NK-92 treated with Interleukin-12 subunit alpha and Interleukin-12 subunit beta, amount 100 ng/mL, for 24 hours (cell line): ENCODE results near the gene MCRIP2.
"Not testable (repeated sequence)": the region's sequence is repeated elsewhere in the genome, so short reads cannot be mapped to it uniquely, and the experiment has no call there.

ENCODE experiments used
- DNase-seq: peaks from one replicate; lab custom pipeline; 2025; lab: John Stamatoyannopoulos, UW

The MCRIP2 gene

DNA sequence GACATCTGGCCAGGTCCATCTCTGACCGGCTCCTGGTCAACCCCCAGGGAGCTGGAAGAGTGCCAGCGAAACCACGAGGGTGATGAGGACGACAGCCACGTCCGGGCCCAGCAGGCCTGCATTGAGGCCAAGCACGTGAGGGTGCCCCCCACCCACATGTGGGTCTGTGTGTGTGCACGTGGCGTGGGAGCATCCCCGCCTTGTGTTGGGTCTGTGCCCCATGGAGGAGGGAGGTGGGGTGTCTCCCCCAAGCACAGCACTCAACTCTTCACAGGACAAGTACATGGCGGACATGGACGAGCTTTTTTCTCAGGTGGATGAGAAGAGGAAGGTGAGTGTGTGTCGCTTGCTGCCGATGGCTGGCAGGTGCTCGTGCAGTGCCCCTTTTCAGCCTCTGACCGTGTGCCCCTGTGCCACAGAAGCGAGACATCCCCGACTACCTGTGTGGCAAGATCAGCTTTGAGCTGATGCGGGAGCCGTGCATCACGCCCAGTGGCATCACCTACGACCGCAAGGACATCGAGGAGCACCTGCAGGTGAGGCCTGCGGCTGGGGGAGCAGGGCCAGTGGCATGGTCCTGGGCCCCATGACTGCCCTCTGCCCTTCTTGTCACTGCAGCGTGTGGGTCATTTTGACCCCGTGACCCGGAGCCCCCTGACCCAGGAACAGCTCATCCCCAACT lies 40.3 kb downstream of the MCRIP2 start:
- DNase-seq = no peak

DNA sequence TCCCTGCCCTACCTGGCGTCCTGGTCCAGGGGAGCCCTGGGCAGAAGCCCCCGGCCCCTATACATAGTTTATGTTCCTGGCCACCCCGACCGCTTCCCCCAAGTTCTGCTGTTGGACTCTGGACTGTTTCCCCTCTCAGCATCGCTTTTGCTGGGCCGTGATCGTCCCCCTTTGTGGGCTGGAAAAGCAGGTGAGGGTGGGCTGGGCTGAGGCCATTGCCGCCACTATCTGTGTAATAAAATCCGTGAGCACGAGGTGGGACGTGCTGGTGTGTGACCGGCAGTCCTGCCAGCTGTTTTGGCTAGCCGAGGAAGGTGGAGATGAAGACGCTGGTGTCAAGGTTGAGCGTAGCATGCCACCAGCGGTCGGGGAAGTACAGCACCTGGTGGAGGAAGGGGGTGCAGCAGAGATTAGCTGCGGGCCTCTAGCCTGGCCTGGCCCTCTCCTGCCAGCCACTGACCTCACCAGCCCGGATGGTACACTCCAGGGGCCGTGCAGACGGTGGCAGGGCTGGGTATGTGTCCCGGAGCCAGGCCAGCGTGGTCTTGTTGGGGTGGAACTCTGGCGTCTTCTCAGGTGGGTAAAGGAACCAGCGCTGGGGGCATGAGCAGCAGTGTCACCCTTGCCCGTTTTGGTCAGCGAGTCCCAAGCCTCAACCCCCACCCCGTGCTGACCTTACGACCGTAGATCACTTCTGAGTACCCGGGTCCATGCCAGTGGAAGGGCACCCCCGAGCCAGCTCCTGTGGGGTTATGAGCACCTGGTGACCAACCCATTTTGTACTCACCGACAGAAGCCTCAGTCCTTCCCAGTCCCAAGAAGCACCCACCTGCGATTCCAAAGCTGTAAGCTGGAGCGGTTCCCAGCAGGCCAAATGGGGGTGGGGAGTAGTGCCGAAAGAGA lies 41.1 kb downstream of the MCRIP2 start:
- no peak for DNase-seq

DNA sequence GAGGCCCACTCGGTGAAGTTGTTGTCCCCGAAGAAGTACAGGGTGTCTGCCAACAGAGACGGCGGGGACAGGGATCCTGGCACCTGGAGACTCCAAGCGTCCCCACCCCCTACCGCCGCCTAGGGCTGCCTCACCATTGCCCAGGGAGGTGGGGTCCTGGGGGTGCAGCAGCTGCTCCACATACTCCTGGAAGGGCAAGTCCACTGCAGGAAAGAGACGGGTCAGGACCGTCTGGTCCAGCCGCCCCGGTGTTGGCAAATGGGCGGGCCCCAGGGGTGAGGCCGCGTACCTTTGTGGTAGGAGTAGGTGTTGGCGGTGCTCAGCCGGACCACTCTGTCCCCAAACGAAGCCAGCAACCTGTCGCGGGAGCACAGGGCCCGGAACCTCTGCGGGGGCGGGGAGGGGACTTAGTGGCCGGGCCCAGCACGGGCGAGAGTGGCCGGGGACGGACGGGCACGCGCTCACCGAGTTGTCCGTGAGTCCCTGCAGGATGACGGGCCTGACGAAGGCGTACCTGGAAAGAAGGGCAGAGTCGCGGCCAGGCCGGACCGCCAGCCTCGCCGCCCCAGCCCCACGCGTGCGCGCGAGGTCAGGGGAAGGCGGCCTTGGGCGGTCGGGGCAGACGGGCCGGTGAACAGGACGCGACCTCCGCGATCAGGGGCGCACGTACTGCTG lies 41.9 kb downstream of the MCRIP2 start:
- no peak for DNase-seq

DNA sequence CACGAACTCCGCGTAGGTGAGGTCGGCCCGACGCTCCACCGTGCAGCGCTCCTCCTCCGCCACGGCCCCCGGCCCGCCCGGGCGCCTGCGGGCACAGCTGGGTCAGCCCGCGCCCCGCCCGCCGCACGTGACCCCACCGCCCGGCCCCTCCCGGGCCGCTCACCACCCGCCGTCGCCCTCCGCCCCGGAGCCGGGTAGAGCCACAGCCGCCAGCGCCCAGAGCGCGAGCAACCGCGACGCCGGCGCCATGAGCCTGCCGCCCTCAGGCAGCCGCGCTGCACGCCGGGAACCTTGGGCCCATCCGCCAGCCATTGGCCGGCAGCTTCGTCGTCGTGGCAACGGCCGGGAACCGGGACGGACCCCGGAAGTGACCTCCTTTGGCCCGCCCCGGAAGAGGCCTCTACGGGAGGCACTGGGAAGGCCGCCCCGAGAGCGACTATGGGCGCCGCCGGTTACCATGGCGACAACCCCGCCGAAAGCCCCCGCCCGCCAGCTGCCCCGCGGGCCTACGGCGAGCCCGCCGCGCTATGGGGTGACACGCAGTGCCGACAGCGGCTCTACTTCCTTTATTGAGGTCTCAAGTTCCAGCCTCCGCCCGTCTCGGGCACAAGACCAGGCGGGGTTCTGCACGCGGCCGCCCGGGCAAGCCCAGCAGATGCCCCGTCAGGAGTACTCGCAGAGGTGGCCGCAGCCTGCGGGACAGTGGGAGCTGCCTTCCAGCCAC lies 42.6 kb downstream of the MCRIP2 start, which contains the start of gene JMJD8:
TSS of gene JMJD8 (minus strand) at position 264 of the 724 bp plus-strand sequence. CDS start at position 249, 15 bp downstream.
- DNase-seq = peak; percentile 61

DNA sequence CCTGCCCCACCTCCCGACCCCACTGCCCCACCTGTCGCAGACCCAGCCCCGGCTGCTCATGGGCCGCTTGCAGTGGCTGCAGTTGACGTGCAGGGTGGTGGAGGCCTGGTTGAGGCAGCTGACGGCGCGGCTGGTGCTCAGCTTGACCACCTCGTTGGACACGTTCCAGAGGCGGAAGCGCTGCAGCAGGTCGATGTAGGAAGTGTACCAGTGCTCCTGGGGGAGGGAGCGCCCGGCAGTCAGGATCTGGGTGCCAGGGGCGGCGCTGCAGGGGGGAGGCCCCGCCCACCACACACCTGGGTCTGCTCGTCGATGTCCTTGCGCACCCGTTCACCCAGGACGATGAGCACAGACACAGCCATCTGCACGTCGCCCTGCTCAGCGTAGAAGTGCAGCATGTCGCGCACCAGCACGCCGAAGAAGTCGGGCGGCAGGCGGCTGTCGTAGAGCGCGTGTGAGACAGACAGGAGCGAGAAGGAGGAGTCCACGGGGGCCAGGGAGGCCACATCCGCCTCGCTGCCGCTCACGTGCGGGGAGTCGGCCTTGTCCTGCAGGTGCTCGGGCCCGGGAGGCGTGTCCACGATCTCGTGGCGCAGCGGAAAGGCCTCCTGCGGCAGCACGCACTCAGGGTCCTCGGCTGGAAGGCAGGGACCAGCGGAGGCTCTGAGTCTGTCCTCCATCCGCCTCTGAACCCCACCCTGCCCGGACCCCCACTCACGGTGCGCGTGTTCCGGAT lies 43.5 kb downstream of the MCRIP2 start:
- no peak for DNase-seq

DNA sequence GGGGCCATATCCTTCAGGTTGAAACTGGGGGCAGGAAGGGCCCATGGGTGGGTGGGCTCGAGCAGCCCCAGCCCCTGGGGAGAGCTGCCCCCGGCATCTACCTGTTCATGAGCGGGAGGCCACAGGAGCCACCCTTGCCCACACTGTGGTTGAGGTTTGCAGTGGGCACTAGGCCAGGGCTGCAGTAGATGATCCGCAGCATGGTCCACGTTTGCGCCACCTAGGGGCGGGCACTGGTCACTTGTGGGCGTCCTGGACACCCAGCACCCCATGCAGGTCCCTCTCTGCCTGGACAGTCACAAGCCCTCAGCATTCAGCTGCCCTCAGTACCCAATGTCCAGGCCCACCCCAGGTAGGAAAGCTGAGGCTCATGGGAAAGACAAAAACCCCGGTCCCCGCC lies 44.3 kb downstream of the MCRIP2 start:
- no peak for DNase-seq

DNA sequence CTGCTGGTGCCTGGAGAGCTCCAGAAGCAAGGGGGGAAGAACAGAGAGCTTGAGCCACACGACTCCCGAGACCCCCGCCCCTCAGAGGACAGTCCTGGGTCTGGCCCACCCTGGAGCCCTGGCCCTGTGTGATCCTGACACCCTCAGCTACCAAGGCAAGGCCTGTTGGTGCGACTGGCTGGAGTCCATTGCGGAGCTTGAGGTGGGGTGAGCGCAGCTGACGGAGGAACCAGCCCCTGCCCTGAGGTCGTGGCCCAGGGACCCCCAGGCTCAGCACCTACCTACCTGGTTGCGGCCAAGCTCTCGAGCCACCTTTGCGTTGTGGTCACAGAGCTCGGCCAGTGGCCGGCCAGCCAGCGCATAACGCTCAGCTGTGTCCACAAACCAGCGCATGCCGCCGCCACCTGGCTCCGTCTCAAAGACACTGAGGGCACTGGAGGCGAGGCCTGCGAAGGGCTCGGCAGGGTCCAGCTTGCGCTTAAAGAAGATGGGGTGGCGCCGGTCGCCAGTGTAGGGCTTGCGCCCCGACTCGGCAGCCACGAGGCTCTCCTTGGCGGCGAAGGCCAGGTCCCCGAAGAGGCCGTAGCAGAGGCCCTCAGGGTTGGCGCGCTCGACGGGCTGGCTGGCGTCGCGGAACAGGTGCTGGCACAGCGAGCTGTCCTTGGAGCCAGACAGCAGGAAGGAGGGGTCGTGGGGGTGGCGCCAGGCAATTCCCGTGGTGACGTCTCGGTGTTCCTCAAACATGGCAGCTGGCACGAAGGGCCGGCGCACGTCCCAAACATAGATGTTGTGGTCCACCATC lies 45.0 kb downstream of the MCRIP2 start:
- DNase-seq = no peak

DNA sequence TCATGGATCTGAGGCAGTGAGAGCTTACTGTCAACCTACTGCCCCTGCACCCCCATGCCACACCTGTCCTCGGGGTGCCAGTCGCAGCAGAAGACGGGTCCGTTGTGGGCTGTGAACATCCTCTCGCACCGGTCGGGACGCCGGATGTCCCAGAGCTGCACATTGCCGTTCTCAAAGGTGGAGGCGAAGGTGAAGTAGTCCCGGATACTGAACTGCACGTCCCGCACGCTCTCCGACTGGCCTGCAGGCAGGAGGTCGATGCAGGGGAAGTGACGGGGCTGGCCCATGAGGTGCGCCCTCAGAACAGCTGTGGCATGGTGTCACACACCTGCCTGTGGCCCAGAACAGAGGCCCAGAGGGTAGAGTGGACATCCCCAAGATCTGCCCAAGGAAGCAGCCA lies 45.9 kb downstream of the MCRIP2 start:
- DNase-seq = no peak

DNA sequence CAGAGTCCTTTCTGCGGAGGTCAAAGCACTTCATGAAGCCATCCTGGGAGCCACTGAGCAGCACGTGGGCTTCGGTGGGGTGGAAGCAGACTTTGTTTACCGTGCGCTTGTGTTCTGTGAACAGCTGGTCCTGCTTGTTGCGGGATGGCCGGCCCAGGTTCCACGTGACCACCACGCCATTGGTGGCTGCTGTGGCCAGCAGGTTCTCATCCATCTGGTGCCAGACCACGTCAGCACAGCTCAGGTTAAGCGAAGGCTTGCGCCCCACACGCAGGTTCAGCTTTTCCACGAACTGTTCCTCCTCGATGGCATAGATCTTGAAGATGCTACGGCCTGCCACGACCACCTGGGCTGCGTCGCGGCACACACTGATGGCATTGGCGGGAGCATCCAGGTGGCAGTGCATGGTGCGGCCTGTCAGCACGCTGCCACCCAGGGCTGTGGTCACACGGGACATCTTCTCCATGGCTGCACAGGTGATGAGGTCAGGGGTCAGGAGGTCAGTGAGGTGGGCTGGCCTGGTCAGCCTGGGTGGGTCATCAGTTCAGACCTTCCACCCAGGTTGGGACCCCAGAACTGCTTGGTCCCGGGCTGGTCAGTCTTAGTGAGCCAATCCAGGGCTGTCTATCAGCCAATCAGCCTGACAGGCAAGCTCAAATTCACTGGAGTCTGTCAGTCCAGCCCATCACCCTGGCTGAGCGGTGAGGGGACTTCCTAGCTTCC lies 47.7 kb downstream of the MCRIP2 start:
- no peak for DNase-seq

DNA sequence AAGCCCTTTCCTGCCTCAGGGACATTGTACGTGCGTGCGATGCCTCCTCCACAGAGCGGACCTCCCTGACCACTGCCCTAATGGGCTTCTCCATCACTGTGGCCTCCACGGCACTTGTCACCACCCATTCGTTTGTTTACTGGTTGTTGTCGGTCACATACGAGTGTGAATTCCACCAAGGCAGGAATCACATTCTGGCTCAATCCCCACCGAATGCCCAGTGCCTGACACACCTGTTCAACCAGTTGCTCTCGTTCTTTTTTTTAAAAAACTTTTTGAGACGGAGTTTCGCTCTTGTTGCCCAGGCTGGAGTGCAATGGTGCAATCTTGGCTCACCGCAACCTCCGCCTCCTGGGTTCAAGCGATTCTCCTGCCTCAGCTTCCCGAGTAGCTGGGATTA lies 49.6 kb downstream of the MCRIP2 start:
- not testable (repeated sequence) for DNase-seq

DNA sequence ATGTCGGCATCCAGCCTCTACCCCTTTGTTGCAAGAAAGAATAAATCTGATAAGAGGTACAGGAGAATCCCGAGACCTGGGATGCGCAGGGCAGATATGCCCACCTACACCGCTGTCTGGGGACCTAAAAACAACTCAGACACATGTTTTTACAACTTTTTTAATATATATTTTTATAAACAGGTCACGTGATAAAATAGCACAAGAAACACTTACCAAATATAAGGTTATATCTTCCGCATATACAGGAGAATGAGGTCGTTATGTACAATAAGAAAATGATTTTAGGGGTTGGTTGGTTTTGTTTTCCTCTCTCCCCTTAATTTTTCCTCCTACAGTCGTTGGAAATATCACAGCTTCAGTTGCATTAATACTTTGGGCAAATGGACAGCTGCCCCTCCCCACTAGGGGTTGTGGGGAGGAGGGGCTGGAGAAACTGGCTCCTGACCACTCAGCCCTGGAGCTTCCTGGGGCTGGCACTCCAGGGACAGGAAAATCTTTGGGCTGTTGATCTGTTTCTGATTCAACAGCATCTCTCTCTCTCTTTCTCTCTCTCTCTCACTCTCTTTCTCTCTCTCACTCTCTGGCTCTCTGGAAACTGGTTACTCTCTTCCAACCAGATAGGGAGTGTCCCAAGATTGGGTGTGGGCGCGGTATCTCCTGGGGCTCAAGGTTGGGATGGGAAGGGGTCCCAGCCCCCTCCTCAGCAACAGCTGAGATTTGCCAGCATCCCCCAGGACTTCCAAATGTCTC lies 50.9 kb downstream of the MCRIP2 start:
- no peak for DNase-seq

DNA sequence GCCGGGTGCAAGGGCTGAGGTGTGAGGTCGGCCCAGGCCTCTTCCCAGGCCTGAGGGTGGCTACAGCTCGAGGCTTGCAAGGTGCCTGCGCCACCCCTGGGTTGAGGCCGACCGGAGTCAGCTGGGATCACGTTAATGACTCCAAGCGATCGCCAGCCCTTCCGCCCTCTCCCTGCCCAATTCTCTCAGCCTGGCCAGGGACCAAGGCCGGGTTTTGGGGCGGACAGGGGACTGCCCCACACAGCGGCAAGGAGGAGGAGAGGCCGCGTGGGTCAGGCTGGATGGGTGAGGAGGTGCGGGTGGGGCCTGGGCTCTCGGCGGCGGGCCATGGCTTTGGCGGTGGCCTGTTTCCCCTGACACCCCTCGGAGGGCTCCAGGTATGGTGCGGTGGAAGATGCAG lies 51.7 kb downstream of the MCRIP2 start:
- DNase-seq = no peak

DNA sequence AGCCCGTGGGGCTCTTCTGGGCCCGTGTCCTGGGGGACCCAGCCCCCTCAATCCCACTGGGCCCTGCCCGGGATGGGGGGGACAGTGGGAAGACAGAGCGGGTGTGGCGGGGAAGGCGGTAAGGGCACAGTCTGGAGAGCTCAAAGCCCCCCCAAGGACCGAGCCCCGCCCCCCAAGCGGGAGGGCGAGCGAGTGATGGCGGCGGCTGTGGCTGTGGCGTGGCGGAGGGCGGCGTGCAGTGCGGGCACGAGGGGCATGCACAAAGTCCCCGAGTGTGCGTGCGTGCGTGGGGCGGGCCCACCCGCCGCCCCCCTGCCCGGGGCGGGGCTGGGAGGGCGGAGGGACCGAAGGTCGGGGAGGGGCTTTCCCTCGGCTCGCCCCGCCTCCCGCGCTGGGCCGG lies 52.1 kb downstream of the MCRIP2 start:
- no peak for DNase-seq

DNA sequence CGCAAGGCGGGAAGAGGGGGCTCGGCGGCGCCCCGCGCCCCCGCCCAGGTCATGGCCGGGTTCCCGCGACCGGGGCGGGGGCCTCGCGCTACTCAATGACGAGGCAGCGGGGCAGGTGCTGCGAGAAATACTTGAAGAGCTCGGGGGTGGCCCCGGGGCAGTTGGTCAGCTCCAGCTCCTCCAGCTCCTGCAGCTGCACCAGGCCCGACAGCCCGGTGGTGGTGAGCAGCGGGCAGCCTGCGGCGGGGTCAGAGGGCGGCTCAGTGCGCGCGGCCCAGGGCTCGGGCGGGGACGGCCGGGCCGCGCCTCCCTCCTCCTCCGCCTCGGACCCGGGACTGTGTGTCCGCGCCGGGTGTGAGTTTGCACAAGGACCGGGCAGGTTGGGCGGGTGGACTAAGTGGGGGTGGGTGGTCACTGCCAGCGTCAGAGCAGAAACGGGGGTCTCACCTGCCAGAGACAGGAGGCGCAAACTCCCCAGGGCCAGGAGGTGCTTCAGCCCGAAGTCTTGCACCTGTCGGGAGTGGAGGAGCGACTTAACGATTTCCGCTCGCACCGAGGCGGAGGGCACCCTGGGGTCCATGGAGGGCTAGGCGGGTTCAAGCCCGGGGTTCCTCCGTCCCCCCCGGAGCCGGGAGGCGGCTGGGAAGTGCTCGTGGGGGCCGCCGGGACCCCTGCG lies 52.7 kb downstream of the MCRIP2 start:
- DNase-seq = no peak

DNA sequence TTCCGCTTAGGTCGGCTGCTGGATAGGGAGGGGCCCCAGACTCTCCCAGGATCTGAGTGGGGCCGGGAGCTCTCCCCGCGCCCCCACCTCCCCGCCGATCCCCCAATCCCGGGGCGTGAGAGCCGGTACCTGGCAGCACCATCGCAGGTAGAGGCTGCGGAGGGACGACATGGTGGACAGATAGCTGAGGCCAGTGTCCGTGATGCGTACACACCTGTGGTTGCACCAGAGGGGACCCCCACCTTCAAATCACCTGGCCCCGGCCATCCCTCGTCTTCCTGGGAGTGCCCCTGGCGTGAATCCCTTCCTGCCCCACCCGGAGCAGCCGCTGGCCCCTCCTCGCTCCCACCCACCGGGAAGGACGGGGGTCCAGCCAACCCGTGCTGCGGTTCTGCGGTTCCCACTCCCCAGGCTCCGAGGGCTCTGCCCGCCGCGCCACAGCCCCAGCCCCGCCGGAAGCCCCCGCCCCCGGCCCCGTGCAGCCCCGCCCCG lies 53.3 kb downstream of the MCRIP2 start:
- no peak for DNase-seq

DNA sequence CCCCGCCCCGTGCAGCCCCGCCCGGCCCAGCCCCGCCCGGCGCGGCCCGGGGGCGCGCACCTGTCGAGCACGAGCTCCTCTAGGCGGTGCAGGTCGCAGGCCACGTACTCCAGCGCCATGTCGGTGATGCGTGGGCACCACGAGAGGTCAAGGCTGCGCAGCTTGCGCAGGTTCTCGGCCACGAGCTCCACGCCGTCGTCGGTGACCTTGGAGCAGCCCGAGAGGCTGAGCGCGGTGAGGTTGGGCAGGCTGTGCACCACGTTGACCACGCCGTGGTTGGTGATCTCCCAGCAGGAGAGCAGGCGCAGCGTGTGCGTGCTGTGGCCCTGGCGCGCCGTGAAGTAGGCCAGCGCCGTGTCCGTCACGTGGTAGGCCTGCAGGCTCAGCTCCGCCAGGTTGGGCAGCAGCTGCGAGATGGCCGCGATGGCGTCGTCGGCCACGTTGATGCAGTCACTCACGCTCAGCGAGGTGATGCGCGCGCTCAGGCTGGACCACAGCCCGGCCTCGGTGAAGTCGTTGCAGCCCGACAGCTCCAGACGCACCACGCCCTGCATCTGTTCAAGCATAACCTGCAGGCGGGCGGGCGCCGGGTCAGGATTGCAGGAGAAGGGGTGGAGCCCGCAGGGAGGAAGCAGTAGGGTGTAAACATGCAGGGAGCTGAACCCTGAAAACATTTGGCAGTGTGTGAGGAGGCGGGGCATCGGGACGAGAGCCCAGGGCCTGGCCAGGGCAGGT lies 53.9 kb downstream of the MCRIP2 start:
- no peak for DNase-seq
